A673 (cell line): Measurements from ENCODE around the gene KAT8. TPM values are rescaled to one million over a fixed set of nuclear protein-coding genes. Genes with fewer than 3 reads are reported as not detected.

ENCODE experiments used
- BruUV-seq: library from RNA; stranded (reverse); fragments of 400-500 nt; replicated peaks from 2 replicates; lab custom pipeline; 2021; lab: Mats Ljungman, UMichigan
- CTCF ChIA-PET: fragments of 300-600 bp; sonication (Branson Sonifier 250); formaldehyde crosslinking; loops from one replicate; lab custom pipeline; 2022; ENCODE audit warnings: antibody characterized with exemption; lab: Charles Lee
- POLR2A ChIA-PET: fragments of 300-600 bp; sonication (Branson Sonifier 250); formaldehyde crosslinking; loops from one replicate; lab custom pipeline; 2022; ENCODE audit warnings: antibody characterized with exemption; ENCODE audit not compliant: low non-redundant PET; lab: Charles Lee
- DNase-seq: peaks from one replicate; pipeline ENCODE4 v3.0.0-alpha.2; 2015; ENCODE audit warnings: low spot score
- H3K27ac ChIP-seq: fragments of 200-600 bp; sonication (generic); 2 replicates; pipeline ENCODE4 v1.5.1; 2016; ENCODE audit warnings: mixed run types, low read depth, mild to moderate bottlenecking, mixed read lengths, antibody characterized with exemption, low read length; ENCODE audit not compliant: poor library complexity, severe bottlenecking
- H3K27me3 ChIP-seq: fragments of 200-600 bp; sonication (generic); replicated peaks from 2 replicates; pipeline ENCODE4 v1.6.1; 2017; ENCODE audit warnings: mixed run types, low read depth, mild to moderate bottlenecking, mixed read lengths, antibody characterized with exemption, low read length; ENCODE audit not compliant: insufficient read depth, poor library complexity
- H3K36me3 ChIP-seq: fragments of 200-600 bp; sonication (generic); 2 replicates; pipeline ENCODE4 v1.6.1; 2016; ENCODE audit warnings: mixed run types, mild to moderate bottlenecking, mixed read lengths, antibody characterized with exemption, low read length; ENCODE audit not compliant: insufficient read depth, poor library complexity, severe bottlenecking
- H3K4me1 ChIP-seq: fragments of 200-600 bp; sonication (generic); 2 replicates; pipeline ENCODE4 v1.6.1; 2017; ENCODE audit warnings: mixed run types, mild to moderate bottlenecking, mixed read lengths, antibody characterized with exemption, low read length; ENCODE audit not compliant: insufficient read depth, poor library complexity, severe bottlenecking
- H3K4me3 ChIP-seq: fragments of 200-600 bp; sonication (generic); 2 replicates; pipeline ENCODE4 v1.5.1; 2016; ENCODE audit warnings: low read depth, mixed run types, mild to moderate bottlenecking, mixed read lengths, low read length; ENCODE audit not compliant: poor library complexity, severe bottlenecking
- H3K9me3 ChIP-seq: fragments of 200-600 bp; sonication (generic); 2 replicates; pipeline ENCODE4 v1.6.1; 2016; ENCODE audit warnings: mixed run types, low read depth, mild to moderate bottlenecking, mixed read lengths, antibody characterized with exemption, low read length; ENCODE audit not compliant: poor library complexity, severe bottlenecking
- EZH2 ChIP-seq: fragments of 200-600 bp; sonication (generic); IDR thresholded peaks from 2 replicates; pipeline ENCODE4 v1.6.1; 2017; ENCODE audit warnings: borderline replicate concordance, low read depth, mild to moderate bottlenecking, mixed read lengths, antibody characterized with exemption, low read length; ENCODE audit not compliant: poor library complexity, severe bottlenecking
- intact Hi-C: fragments of 100-400 bp; cut with micrococcal nuclease; formaldehyde crosslinking; loops from one replicate; pipeline ENCODE4 v1.10.0; 2022; ENCODE audit not compliant: unreplicated experiment
- total RNA-seq: library from RNA; stranded (reverse); gene quantifications from 2 replicates; pipeline ENCODE4 v1.2.3, GENCODE V29; 2021
- TF ChIP-seq, protein P1 (sequence below): fragments of 300-800, 200-600 bp; sonication (generic); conservative IDR thresholded peaks from 2 replicates; pipeline ENCODE4 v1.5.1; 2017; ENCODE audit warnings: low read depth, mild to moderate bottlenecking, antibody characterized with exemption, low read length, moderate library complexity, mixed read lengths

The KAT8 gene
- total RNA-seq, 1 experiment from 2014 or later, result 65.4 TPM

DNA sequence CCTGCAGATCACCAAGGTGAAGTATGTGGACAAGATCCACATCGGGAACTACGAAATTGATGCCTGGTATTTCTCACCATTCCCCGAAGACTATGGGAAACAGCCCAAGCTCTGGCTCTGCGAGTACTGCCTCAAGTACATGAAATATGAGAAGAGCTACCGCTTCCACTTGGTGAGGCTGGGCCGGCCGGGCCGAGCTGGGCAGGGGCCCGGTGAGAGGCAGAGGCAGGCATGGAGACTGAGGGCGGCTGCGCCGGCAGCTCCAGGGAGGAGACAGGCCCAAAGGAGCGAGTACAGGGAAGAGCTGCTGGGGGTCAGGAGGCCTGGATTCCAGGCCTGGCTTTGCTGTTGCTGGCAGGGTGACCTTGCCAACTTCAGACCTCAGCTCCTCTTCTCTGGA, 9.7 kb downstream of the KAT8 start:
- DNase-seq, result no peak
- ChIA-PET CTCF (no interaction called here), POLR2A (no interaction called here)
- Histone ChIP-seq H3K27ac (no peak overlapping the region), H3K9me3 (no peaks in the 10 kb centered on the region), H3K36me3 (peaks cover 20% of the 10 kb centered on the region), H3K27me3 (no peaks in the 10 kb centered on the region), H3K4me1 (no peaks in the 10 kb centered on the region), H3K4me3 (no peak overlapping the region)
- TF ChIP-seq, protein P1, sequence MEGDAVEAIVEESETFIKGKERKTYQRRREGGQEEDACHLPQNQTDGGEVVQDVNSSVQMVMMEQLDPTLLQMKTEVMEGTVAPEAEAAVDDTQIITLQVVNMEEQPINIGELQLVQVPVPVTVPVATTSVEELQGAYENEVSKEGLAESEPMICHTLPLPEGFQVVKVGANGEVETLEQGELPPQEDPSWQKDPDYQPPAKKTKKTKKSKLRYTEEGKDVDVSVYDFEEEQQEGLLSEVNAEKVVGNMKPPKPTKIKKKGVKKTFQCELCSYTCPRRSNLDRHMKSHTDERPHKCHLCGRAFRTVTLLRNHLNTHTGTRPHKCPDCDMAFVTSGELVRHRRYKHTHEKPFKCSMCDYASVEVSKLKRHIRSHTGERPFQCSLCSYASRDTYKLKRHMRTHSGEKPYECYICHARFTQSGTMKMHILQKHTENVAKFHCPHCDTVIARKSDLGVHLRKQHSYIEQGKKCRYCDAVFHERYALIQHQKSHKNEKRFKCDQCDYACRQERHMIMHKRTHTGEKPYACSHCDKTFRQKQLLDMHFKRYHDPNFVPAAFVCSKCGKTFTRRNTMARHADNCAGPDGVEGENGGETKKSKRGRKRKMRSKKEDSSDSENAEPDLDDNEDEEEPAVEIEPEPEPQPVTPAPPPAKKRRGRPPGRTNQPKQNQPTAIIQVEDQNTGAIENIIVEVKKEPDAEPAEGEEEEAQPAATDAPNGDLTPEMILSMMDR, result no peak
- no peak for TF ChIP-seq EZH2
- intact Hi-C loops, result no loop called here
- BruUV-seq, result no TSS peak

DNA sequence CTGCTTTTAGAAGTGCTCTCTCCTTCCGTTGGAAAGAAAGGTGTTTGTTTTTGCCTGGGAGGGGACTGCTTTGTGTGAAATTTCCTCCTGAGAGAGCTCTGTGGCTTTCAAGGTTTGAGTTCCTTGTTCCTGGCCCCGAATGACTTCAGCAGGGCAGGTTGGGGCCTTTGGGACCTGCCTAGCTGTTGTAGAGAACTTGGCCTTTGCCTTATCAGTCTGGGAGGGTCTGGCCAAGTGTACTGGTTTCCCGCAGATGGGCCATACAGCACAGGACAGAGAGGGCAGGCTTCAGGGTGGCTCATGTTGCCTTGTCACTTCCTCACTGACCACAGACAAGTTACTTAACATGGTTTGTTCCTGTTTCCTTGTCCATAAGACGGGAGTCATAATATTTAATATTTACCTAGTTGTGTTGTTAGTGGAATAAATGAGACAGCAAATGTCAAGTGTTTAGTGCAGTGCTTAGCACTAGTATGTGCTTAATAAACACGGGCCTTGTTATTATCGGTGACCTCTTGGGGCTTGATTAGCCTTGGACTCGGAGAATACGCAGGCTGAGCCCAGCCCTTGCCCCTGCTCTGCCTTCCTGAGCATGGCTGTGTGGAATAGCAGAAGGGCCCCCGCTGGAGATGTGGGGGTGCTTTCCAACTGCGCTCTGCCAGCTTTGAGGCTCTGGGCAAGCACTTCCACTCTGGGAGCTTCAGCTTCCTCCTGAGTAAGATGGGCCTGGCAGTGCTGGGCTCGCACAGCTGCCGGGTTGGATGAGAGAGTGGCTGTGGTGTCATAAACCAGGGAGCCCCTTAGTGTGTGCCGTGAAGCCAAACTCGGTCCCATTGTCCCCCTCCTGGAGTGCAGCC, 11.5 kb downstream of the KAT8 start:
- Histone ChIP-seq H3K4me3 (no peak overlapping the region), H3K4me1 (no peaks in the 10 kb centered on the region), H3K27ac (no peak overlapping the region), H3K9me3 (no peaks in the 10 kb centered on the region), H3K27me3 (no peaks in the 10 kb centered on the region), H3K36me3 (peaks cover 11% of the 10 kb centered on the region)
- TF ChIP-seq, protein P1, result no peak
- no peak for TF ChIP-seq EZH2
- DNase-seq, result no peak
- ChIA-PET POLR2A (interaction anchor here (0.5 to 0.6 kb wide), 2 partner anchors 11 to 13 kb away, joined by 7 to 23 read pairs; partner anchors contain the start of gene KAT8), CTCF (no interaction called here)
- intact Hi-C loops, result no loop called here
- BruUV-seq, result no TSS peak

DNA sequence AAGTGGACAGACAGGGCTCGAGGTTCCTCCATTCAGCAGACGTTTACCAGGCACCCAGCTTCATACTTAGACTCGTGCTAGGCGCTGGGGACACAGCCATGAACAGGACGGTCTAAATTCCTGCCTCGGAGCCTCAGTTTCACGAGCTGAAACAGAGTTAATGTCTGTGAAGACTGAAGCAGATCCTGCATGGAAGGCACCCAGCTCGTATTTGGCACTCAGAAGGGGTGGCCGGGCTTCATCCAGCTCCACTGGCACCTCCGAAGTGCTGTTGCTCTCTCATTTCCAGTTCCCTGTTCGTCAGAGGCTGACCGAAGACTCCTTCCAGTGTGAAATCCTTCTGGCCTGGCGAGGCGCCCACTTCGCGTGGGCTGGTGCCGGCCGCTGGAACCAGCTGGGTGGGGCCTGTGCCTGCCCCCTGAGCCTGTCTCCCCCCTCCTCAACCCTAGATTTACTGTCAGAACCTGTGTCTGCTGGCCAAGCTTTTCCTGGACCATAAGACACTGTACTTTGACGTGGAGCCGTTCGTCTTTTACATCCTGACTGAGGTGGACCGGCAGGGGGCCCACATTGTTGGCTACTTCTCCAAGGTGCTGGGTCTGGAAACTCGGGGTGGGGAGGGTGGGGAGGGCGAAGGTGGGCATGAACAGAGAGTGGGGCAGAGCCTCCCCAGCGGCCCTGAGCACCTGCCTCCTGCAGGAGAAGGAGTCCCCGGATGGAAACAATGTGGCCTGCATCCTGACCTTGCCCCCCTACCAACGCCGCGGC, 12.3 kb downstream of the KAT8 start:
- intact Hi-C loops, result no loop called here
- Histone ChIP-seq H3K27me3 (no peaks in the 10 kb centered on the region), H3K9me3 (no peaks in the 10 kb centered on the region), H3K36me3 (peaks cover 8% of the 10 kb centered on the region), H3K27ac (no peak overlapping the region), H3K4me1 (no peaks in the 10 kb centered on the region), H3K4me3 (no peak overlapping the region)
- no peak for DNase-seq
- ChIA-PET POLR2A (interaction anchor here (0.5 kb wide), 1 partner anchor 12 kb away, joined by 23 read pairs; no protein-coding TSS in a partner anchor), CTCF (no interaction called here)
- BruUV-seq, result no TSS peak
- no peak for TF ChIP-seq EZH2
- TF ChIP-seq, protein P1, result no peak
